ENCODE measurements around the gene CLDN11.

The CLDN11 gene

GRCh38 chr3:170418422-170419398, at the start of gene CLDN11:
Gene CLDN11 (plus strand): TSS chr3:170418868. CDS start chr3:170419067, 199 bp downstream.
- TF ChIP-seq, protein P1, sequence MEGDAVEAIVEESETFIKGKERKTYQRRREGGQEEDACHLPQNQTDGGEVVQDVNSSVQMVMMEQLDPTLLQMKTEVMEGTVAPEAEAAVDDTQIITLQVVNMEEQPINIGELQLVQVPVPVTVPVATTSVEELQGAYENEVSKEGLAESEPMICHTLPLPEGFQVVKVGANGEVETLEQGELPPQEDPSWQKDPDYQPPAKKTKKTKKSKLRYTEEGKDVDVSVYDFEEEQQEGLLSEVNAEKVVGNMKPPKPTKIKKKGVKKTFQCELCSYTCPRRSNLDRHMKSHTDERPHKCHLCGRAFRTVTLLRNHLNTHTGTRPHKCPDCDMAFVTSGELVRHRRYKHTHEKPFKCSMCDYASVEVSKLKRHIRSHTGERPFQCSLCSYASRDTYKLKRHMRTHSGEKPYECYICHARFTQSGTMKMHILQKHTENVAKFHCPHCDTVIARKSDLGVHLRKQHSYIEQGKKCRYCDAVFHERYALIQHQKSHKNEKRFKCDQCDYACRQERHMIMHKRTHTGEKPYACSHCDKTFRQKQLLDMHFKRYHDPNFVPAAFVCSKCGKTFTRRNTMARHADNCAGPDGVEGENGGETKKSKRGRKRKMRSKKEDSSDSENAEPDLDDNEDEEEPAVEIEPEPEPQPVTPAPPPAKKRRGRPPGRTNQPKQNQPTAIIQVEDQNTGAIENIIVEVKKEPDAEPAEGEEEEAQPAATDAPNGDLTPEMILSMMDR (IDR thresholded peaks at IDR 0.05; ENCODE audit: unreplicated experiment in 3 of 3) = no peak
- Mint-ChIP-seq H3K27me3 (ENCODE audit: low read depth) (peaks cover 16% of the 10 kb centered on the region), H3K4me1 (peaks cover 36% of the 10 kb centered on the region), H3K27ac (peak within 1 kb of the TSS; percentile 84 to 91 (median 89)), H3K4me3 (peak within 1 kb of the TSS; percentile 86 to 95 (median 89)), H3K9me3 (no peaks in the 10 kb centered on the region), H3K36me3 (ENCODE audit: low read depth) (peaks cover 18% of the 10 kb centered on the region)

DNA sequence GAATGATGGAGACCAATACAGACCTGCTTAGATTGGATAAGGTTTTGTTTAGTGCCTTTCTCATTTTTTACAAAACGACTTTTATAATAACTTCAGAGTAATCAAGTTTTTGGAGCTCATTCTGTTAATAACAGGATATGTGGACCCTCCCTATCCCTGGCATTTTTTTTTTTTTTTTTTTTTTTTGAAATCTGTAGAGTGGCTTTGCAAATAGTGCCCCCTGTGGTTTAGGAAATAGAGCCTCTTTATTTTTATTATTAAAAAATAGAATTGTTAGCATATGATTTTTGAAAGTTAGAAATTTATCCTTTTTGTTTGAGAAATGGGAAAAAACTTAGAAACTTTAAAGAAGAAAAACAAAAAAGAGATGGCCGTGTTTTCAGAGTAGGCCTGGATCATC, 49.7 kb upstream of the CLDN11 start:
- Mint-ChIP-seq H3K4me1 (peaks cover 38% of the 10 kb centered on the region), H3K4me3 (no peak overlapping the region), H3K27ac (no peak overlapping the region), H3K27me3 (ENCODE audit: low read depth) (no peaks in the 10 kb centered on the region), H3K9me3 (no peaks in the 10 kb centered on the region), H3K36me3 (ENCODE audit: low read depth) (peaks cover 57% of the 10 kb centered on the region)
- TF ChIP-seq, protein P1 (IDR thresholded peaks at IDR 0.05; ENCODE audit: unreplicated experiment in 3 of 3) = peak in 1 of 3 experiments; percentile 29

DNA sequence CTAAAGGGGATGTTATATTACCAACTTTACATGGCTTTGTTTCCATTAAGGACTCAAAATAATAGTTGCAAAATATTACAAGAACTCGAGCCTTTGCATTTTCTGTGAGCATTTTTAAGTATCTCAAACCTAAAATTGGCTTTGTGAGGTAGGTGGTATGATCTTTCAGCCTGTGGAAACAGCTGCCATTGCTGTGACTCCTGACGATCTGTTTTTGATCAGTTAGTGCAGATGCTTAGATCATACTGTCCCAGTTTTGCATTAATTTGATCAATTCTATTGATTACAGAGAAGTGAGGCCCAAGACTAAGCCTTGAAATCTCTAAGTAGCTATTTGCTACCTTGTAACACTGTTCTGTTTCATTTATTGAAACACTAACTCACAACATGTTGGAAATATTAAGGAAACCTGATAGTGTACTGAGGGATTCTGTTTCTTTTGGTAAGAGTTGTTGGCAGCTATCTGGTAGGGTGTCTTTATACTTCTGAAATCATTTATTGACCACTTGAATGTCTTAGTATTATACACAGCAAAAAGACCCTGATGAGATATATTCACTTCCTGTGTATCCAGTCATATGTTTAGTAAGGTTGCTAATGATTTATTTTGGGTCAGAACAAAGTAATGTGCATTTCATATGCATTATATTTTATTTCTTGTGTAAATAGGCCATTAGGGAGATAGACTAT, 46.3 kb upstream of the CLDN11 start:
- peak overlapping the region in 1 of 3 experiments; percentile 27 for H3K4me3 Mint-ChIP-seq
- H3K36me3 Mint-ChIP-seq (ENCODE audit: low read depth) = peaks cover 46% of the 10 kb centered on the region
- TF ChIP-seq, protein P1 (IDR thresholded peaks at IDR 0.05; ENCODE audit: unreplicated experiment in 3 of 3) = no peak
- peak overlapping the region; percentile 44 to 76 (median 69) for H3K27ac Mint-ChIP-seq
- H3K9me3 Mint-ChIP-seq = no peaks in the 10 kb centered on the region
- H3K4me1 Mint-ChIP-seq = peaks cover 45% of the 10 kb centered on the region
- H3K27me3 Mint-ChIP-seq (ENCODE audit: low read depth) = no peaks in the 10 kb centered on the region

- H3K4me3 Mint-ChIP-seq = no peak overlapping the region
- H3K27ac Mint-ChIP-seq = peak overlapping the region in 1 of 3 experiments; percentile 32
- H3K36me3 Mint-ChIP-seq (ENCODE audit: low read depth) = peaks cover 68% of the 10 kb centered on the region
- peaks cover 5% of the 10 kb centered on the region for H3K4me1 Mint-ChIP-seq
- H3K9me3 Mint-ChIP-seq = no peaks in the 10 kb centered on the region
- TF ChIP-seq, protein P1 (IDR thresholded peaks at IDR 0.05; ENCODE audit: unreplicated experiment in 3 of 3) = no peak
- H3K27me3 Mint-ChIP-seq (ENCODE audit: low read depth) = no peaks in the 10 kb centered on the region
These were observed 35.1 kb upstream of the CLDN11 start for GRCh38 chr3:170383567-170383966.

- no peak overlapping the region for H3K27ac Mint-ChIP-seq
- TF ChIP-seq, protein P1 (IDR thresholded peaks at IDR 0.05; ENCODE audit: unreplicated experiment in 3 of 3) = no peak
- H3K9me3 Mint-ChIP-seq = no peaks in the 10 kb centered on the region
- peaks cover 79% of the 10 kb centered on the region for H3K36me3 Mint-ChIP-seq (ENCODE audit: low read depth)
- H3K27me3 Mint-ChIP-seq (ENCODE audit: low read depth) = no peaks in the 10 kb centered on the region
- H3K4me3 Mint-ChIP-seq = no peak overlapping the region
- no peaks in the 10 kb centered on the region for H3K4me1 Mint-ChIP-seq
These were observed 32.2 kb upstream of the CLDN11 start for GRCh38 chr3:170386468-170386867.
